ENCODE measurements around the gene CNEP1R1.

DNA sequence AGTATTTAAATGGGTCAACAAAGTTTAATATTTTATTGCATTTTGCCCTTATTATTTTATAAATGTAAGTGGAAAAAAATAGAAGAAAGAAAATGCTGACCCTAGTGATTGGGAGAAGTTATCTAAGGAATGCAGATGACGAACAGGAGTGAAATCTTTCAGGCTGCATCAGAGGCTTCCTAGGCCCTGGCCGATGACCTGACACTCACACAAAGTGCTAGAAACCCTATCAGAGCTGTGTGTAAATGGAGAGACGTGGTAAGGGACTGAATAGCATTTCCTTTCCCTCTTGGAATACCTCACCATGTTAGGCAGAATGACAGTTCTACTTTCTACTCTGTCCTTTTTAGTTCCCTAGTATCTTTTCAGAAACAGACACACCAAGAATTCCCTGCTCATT lies 44.9 kb upstream of the CNEP1R1 start:
- TF ChIP-seq, protein P1, sequence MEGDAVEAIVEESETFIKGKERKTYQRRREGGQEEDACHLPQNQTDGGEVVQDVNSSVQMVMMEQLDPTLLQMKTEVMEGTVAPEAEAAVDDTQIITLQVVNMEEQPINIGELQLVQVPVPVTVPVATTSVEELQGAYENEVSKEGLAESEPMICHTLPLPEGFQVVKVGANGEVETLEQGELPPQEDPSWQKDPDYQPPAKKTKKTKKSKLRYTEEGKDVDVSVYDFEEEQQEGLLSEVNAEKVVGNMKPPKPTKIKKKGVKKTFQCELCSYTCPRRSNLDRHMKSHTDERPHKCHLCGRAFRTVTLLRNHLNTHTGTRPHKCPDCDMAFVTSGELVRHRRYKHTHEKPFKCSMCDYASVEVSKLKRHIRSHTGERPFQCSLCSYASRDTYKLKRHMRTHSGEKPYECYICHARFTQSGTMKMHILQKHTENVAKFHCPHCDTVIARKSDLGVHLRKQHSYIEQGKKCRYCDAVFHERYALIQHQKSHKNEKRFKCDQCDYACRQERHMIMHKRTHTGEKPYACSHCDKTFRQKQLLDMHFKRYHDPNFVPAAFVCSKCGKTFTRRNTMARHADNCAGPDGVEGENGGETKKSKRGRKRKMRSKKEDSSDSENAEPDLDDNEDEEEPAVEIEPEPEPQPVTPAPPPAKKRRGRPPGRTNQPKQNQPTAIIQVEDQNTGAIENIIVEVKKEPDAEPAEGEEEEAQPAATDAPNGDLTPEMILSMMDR (IDR thresholded peaks at IDR 0.05; ENCODE audit: poor library complexity, severe bottlenecking) = no peak
- no peak for TF ChIP-seq EZH2 (IDR thresholded peaks at IDR 0.05; ENCODE audit: borderline replicate concordance, insufficient read depth, low read length, poor library complexity, severe bottlenecking)
- TF ChIP-seq, protein P2, sequence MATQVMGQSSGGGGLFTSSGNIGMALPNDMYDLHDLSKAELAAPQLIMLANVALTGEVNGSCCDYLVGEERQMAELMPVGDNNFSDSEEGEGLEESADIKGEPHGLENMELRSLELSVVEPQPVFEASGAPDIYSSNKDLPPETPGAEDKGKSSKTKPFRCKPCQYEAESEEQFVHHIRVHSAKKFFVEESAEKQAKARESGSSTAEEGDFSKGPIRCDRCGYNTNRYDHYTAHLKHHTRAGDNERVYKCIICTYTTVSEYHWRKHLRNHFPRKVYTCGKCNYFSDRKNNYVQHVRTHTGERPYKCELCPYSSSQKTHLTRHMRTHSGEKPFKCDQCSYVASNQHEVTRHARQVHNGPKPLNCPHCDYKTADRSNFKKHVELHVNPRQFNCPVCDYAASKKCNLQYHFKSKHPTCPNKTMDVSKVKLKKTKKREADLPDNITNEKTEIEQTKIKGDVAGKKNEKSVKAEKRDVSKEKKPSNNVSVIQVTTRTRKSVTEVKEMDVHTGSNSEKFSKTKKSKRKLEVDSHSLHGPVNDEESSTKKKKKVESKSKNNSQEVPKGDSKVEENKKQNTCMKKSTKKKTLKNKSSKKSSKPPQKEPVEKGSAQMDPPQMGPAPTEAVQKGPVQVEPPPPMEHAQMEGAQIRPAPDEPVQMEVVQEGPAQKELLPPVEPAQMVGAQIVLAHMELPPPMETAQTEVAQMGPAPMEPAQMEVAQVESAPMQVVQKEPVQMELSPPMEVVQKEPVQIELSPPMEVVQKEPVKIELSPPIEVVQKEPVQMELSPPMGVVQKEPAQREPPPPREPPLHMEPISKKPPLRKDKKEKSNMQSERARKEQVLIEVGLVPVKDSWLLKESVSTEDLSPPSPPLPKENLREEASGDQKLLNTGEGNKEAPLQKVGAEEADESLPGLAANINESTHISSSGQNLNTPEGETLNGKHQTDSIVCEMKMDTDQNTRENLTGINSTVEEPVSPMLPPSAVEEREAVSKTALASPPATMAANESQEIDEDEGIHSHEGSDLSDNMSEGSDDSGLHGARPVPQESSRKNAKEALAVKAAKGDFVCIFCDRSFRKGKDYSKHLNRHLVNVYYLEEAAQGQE (IDR thresholded peaks at IDR 0.05; ENCODE audit: borderline replicate concordance) = no peak

Measured in neural cell (in vitro differentiated cells).